Liver (tissue), 9 donors: ENCODE results near the gene POMGNT1. TPM values are rescaled to one million over a fixed set of nuclear protein-coding genes. Genes with fewer than 3 reads are reported as not detected.

Source experiments
- DNase-seq: peaks from one replicate; pipeline ENCODE4 v3.0.0-alpha.2; 2017; ENCODE audit warnings: low spot score
- H3K27ac ChIP-seq, 2 donors: one replicate each; pipeline ENCODE4 v1.7.0; 2013; ENCODE audit warnings: inconsistent platforms in 2 of 2, low read length in 2 of 2, control low read depth in 1 of 2, low read depth in 1 of 2, mild to moderate bottlenecking in 1 of 2
- H3K27me3 ChIP-seq, 4 donors: one replicate each; pipeline versions ENCODE4 v1.6.1 to v1.7.0; 2013; ENCODE audit warnings: low read length in 3 of 4, inconsistent platforms in 1 of 4, mild to moderate bottlenecking in 1 of 4, moderate library complexity in 1 of 4; ENCODE audit not compliant: control insufficient read depth in 4 of 4, insufficient read depth in 4 of 4
- H3K36me3 ChIP-seq, 4 donors: one replicate each; pipeline versions ENCODE4 v1.6.1 to v1.7.0; 2013; ENCODE audit warnings: low read length in 3 of 4, mild to moderate bottlenecking in 3 of 4, low read depth in 1 of 4, moderate library complexity in 1 of 4; ENCODE audit not compliant: control insufficient read depth in 4 of 4, insufficient read depth in 3 of 4
- H3K4me1 ChIP-seq, 4 donors: one replicate each; pipeline versions ENCODE4 v1.6.1 to v1.7.0; 2013; ENCODE audit warnings: low read length in 3 of 4, mild to moderate bottlenecking in 3 of 4, moderate library complexity in 1 of 4; ENCODE audit not compliant: control insufficient read depth in 4 of 4, insufficient read depth in 4 of 4
- H3K4me3 ChIP-seq, 3 donors: one replicate each; pipeline versions ENCODE4 v1.6.1 to v1.7.0; 2013; ENCODE audit warnings: low read length in 3 of 3, control low read depth in 1 of 3, low read depth in 1 of 3, mild to moderate bottlenecking in 1 of 3
- H3K9ac ChIP-seq, 2 donors: one replicate each; pipeline ENCODE4 v1.7.0; 2013; ENCODE audit warnings: low read length in 2 of 2, mild to moderate bottlenecking in 2 of 2, moderate library complexity in 2 of 2, control low read depth in 1 of 2, low read depth in 1 of 2
- H3K9me3 ChIP-seq, 4 donors: one replicate each; pipeline versions ENCODE4 v1.6.1 to v1.7.0; 2013; ENCODE audit warnings: low read length in 3 of 4; ENCODE audit not compliant: control insufficient read depth in 4 of 4
- CTCF ChIP-seq: fragments of 150-350 bp; IDR thresholded peaks from 2 replicates; pipeline ENCODE4 v1.5.1; 2017; ENCODE audit warnings: improper control_type of control experiment, low read depth, low read length; ENCODE audit not compliant: missing input control
- EGR1 ChIP-seq, 2 donors: IDR thresholded peaks; 2 replicates each; pipeline ENCODE4 v1.6.1; 2016 to 2018; ENCODE audit warnings: antibody characterized with exemption in 2 of 2, low read depth in 2 of 2
- FOXA1 ChIP-seq: IDR thresholded peaks from 2 replicates; pipeline ENCODE4 v1.6.1; 2016; ENCODE audit warnings: antibody characterized with exemption
- FOXA2 ChIP-seq: IDR thresholded peaks from 2 replicates; pipeline ENCODE4 v1.6.1; 2016; ENCODE audit warnings: antibody characterized with exemption
- GABPA ChIP-seq, 2 donors: IDR thresholded peaks in 1 of 2; conservative IDR thresholded peaks in 1 of 2; 2 replicates each; pipeline ENCODE4 v1.6.1; 2016; ENCODE audit warnings: antibody characterized with exemption in 2 of 2, mild to moderate bottlenecking in 1 of 2, moderate library complexity in 1 of 2
- HNF4A ChIP-seq, 2 donors: conservative IDR thresholded peaks; 2 replicates each; pipeline ENCODE4 v1.6.1; 2016; ENCODE audit warnings: antibody characterized with exemption in 2 of 2, mild to moderate bottlenecking in 2 of 2
- HNF4G ChIP-seq: IDR thresholded peaks from 2 replicates; pipeline ENCODE4 v1.6.1; 2016; ENCODE audit warnings: antibody characterized with exemption
- JUND ChIP-seq, 2 donors: IDR thresholded peaks; 2 replicates each; pipeline ENCODE4 v1.6.1; 2016; ENCODE audit warnings: antibody characterized with exemption in 2 of 2
- MAX ChIP-seq: IDR thresholded peaks from 2 replicates; pipeline ENCODE4 v1.6.1; 2016; ENCODE audit warnings: antibody characterized with exemption
- NR2F2 ChIP-seq: IDR thresholded peaks from 2 replicates; pipeline ENCODE4 v1.6.1; 2016; ENCODE audit warnings: antibody characterized with exemption
- RAD21 ChIP-seq, 2 donors: IDR thresholded peaks; 2 replicates each; pipeline ENCODE4 v1.6.1; 2016; ENCODE audit warnings: antibody characterized with exemption in 2 of 2, mild to moderate bottlenecking in 2 of 2
- RXRA ChIP-seq, 2 donors: IDR thresholded peaks; 2 replicates each; pipeline ENCODE4 v1.6.1; 2017 to 2018; ENCODE audit warnings: antibody characterized with exemption in 2 of 2, mild to moderate bottlenecking in 1 of 2
- SP1 ChIP-seq: IDR thresholded peaks from 2 replicates; pipeline ENCODE4 v1.6.1; 2018; ENCODE audit warnings: antibody characterized with exemption, mild to moderate bottlenecking
- TAF1 ChIP-seq: conservative IDR thresholded peaks from 2 replicates; pipeline ENCODE4 v1.6.1; 2016; ENCODE audit warnings: antibody characterized with exemption, mild to moderate bottlenecking
- YY1 ChIP-seq: IDR thresholded peaks from 2 replicates; pipeline ENCODE4 v1.6.1; 2016; ENCODE audit warnings: antibody characterized with exemption, mild to moderate bottlenecking
- WGBS: extraction: QIAGEN DNeasy Blood & Tissue Kit; methylation state at CpG from one replicate; pipeline ENCODE4 v1.1.7; 2013; 5-methylcytosine and 5-hydroxymethylcytosine counted together
- polyA plus RNA-seq, 2 donors: library from polyadenylated mRNA; stranded (reverse) in 1 of 2; unstranded in 1 of 2; fragments of 200-250 nt in 1 of 2; fragments of >200 nt in 1 of 2; fragmentation: Nextera tagmentation in 1 of 2; extraction: Ambion mirVana in 1 of 2; gene quantifications; one replicate each; pipeline versions ENCODE4 v1.2.1 to v1.2.3, GENCODE V29; 2013 to 2015
- total RNA-seq, 2 donors: library from RNA; depleted of rRNA; stranded (reverse); fragments of >200 nt; gene quantifications; one replicate each; pipeline ENCODE4 v1.2.3, GENCODE V29; 2014
- TF ChIP-seq, protein P1 (sequence below): IDR thresholded peaks from 2 replicates; pipeline ENCODE4 v1.6.1; 2016; ENCODE audit warnings: antibody characterized with exemption, mild to moderate bottlenecking
- donor health status: healthy.
- donor health status: healthy.
- donor health status: healthy.
- donor health status: healthy.
- donor health status: healthy.

Gene POMGNT1
- total and polyA plus RNA-seq, 4 donors, result 10.3 to 32.0 (median 31.0) TPM

- Histone ChIP-seq H3K4me1 (peaks cover 2 to 49% (median 31%) of the 10 kb centered on the region in 4 donors), H3K27ac (no peak overlapping the region), H3K9ac (no peak overlapping the region), H3K36me3 (peaks cover 0 to 7% (median 3%) of the 10 kb centered on the region in 4 donors), H3K4me3 (no peak overlapping the region), H3K27me3 (no peaks in the 10 kb centered on the region), H3K9me3 (no peaks in the 10 kb centered on the region)
- TF ChIP-seq, protein P1, sequence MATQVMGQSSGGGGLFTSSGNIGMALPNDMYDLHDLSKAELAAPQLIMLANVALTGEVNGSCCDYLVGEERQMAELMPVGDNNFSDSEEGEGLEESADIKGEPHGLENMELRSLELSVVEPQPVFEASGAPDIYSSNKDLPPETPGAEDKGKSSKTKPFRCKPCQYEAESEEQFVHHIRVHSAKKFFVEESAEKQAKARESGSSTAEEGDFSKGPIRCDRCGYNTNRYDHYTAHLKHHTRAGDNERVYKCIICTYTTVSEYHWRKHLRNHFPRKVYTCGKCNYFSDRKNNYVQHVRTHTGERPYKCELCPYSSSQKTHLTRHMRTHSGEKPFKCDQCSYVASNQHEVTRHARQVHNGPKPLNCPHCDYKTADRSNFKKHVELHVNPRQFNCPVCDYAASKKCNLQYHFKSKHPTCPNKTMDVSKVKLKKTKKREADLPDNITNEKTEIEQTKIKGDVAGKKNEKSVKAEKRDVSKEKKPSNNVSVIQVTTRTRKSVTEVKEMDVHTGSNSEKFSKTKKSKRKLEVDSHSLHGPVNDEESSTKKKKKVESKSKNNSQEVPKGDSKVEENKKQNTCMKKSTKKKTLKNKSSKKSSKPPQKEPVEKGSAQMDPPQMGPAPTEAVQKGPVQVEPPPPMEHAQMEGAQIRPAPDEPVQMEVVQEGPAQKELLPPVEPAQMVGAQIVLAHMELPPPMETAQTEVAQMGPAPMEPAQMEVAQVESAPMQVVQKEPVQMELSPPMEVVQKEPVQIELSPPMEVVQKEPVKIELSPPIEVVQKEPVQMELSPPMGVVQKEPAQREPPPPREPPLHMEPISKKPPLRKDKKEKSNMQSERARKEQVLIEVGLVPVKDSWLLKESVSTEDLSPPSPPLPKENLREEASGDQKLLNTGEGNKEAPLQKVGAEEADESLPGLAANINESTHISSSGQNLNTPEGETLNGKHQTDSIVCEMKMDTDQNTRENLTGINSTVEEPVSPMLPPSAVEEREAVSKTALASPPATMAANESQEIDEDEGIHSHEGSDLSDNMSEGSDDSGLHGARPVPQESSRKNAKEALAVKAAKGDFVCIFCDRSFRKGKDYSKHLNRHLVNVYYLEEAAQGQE, result no peak
- TF ChIP-seq JUND (IDR thresholded peaks at IDR 0.05), result no peak
- TF ChIP-seq TAF1, result no peak
- no peak for TF ChIP-seq SP1
- no peak for TF ChIP-seq HNF4G
- no peak for TF ChIP-seq YY1
- no peak for TF ChIP-seq RXRA (IDR thresholded peaks at IDR 0.05)
- TF ChIP-seq HNF4A (conservative IDR thresholded peaks at IDR 0.05), result no peak
- TF ChIP-seq RAD21 (IDR thresholded peaks at IDR 0.05), result no peak
- 62% methylated on average over 3 of the region's 3 CpGs for WGBS
- DNase-seq, result no peak
Measured at GRCh38 chr1:46199233-46199749, 1.1 kb upstream of the POMGNT1 start.

GRCh38 chr1:46197560-46197963, 672 bp downstream of the POMGNT1 start:
- TF ChIP-seq NR2F2 (no peak), RAD21 (IDR thresholded peaks at IDR 0.05) (no peak), MAX (no peak), JUND (IDR thresholded peaks at IDR 0.05) (no peak)
- Histone ChIP-seq H3K27ac (peak overlapping the region; percentile 49 to 72), H3K27me3 (no peaks in the 10 kb centered on the region), H3K9me3 (no peaks in the 10 kb centered on the region), H3K4me1 (peaks cover 2 to 39% (median 24%) of the 10 kb centered on the region in 4 donors), H3K36me3 (peaks cover 7 to 21% (median 17%) of the 10 kb centered on the region in 4 donors), H3K4me3 (peak overlapping the region; percentile 70 to 96 (median 72)), H3K9ac (peak overlapping the region; percentile 68 to 99)
- WGBS, result 56% methylated on average over 9 of the region's 9 CpGs
- no peak for DNase-seq

DNA sequence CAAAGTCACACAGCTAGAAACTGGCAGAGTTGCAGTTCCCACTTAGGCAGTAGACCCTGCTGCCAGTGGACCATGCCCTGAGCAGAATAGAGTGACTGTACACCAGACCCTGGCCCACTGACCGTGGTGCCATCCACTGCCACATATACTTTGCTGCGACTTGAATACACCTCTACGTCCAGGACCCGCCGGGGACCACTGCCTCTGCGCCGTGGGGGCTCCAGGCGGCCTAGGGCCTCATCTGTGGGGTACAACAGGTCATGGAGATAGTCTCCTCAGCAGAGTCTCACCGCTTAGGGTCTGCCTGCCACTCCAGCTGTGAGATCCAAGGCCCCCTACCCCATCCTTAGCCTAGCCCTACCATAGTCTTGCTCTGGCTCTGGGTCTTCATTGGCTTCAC, 1.6 kb downstream of the POMGNT1 start:
- WGBS, result 96% methylated on average over 9 of the region's 9 CpGs
- H3K9ac ChIP-seq, result no peak overlapping the region
- H3K27me3 ChIP-seq, result no peaks in the 10 kb centered on the region
- H3K4me1 ChIP-seq, result peaks cover 2 to 39% (median 24%) of the 10 kb centered on the region in 4 donors
- H3K36me3 ChIP-seq, result peaks cover 7 to 29% (median 24%) of the 10 kb centered on the region in 4 donors
- peak overlapping the region; percentile 4 to 23 for H3K27ac ChIP-seq
- H3K9me3 ChIP-seq, result no peaks in the 10 kb centered on the region
- no peak for DNase-seq
- H3K4me3 ChIP-seq, result no peak overlapping the region
- no peak for TF ChIP-seq HNF4G
- TF ChIP-seq FOXA2, result no peak
- TF ChIP-seq JUND (IDR thresholded peaks at IDR 0.05), result no peak
- no peak for TF ChIP-seq FOXA1
- TF ChIP-seq EGR1 (IDR thresholded peaks at IDR 0.05; ENCODE audit: low read depth in 2 of 2), result no peak
- TF ChIP-seq NR2F2, result no peak
- no peak for TF ChIP-seq MAX
- no peak for TF ChIP-seq GABPA (IDR thresholded peaks at IDR 0.05 in 1 of 2, conservative IDR thresholded peaks at IDR 0.05 in 1 of 2)
- TF ChIP-seq CTCF, result no peak
- no peak for TF ChIP-seq TAF1
- TF ChIP-seq, protein P1, result no peak
